Hypothalamus (tissue), 51 donors: ENCODE measurements around the gene OR51B2.
A peak's percentile ranks its signal among the peaks of the same experiment; 100 is the strongest.

ENCODE experiments used
- DNase-seq, 51 donors: peaks; one replicate each; lab custom pipeline; 2025; lab: John Stamatoyannopoulos, UW

The OR51B2 gene

GRCh38 chr11:5284637-5285036 lies 39.5 kb downstream of the OR51B2 start:
- no peak for DNase-seq

GRCh38 chr11:5283882-5284281 lies 40.2 kb downstream of the OR51B2 start:
- no peak for DNase-seq

GRCh38 chr11:5283086-5283485 lies 41.0 kb downstream of the OR51B2 start:
- DNase-seq = no peak

- no peak for DNase-seq
Measured at GRCh38 chr11:5282628-5283027, 41.5 kb downstream of the OR51B2 start.

- DNase-seq = no peak
Measured at GRCh38 chr11:5281596-5281995, 42.5 kb downstream of the OR51B2 start.

- peak in 12 of 51 donors; percentile 1 to 34 (median 13) for DNase-seq
Measured at GRCh38 chr11:5280582-5281102, 43.5 kb downstream of the OR51B2 start.

- DNase-seq = no peak
Measured at GRCh38 chr11:5279471-5280090, 44.5 kb downstream of the OR51B2 start.

- no peak for DNase-seq
Measured at GRCh38 chr11:5277807-5278382, 46.2 kb downstream of the OR51B2 start.

- no peak for DNase-seq
Measured at GRCh38 chr11:5276697-5277096, 47.4 kb downstream of the OR51B2 start.

GRCh38 chr11:5275369-5276110 lies 48.6 kb downstream of the OR51B2 start:
- DNase-seq = no peak

GRCh38 chr11:5274395-5274794 lies 49.7 kb downstream of the OR51B2 start:
- DNase-seq = no peak
